HUES64 (cell line): ENCODE results near the gene ACBD3. TPM values are rescaled to one million over a fixed set of nuclear protein-coding genes. Genes with fewer than 3 reads are reported as not detected.

ENCODE experiments used
- H3K27ac ChIP-seq: 2 replicates; pipeline ENCODE4 v1.7.0; 2013; ENCODE audit warnings: low read depth, low read length, inconsistent platforms
- H3K27me3 ChIP-seq: 2 replicates; pipeline ENCODE4 v1.6.1; 2013; ENCODE audit warnings: mild to moderate bottlenecking, low read length; ENCODE audit not compliant: insufficient read depth
- H3K36me3 ChIP-seq: 2 replicates; pipeline ENCODE4 v1.6.1; 2013; ENCODE audit warnings: mild to moderate bottlenecking, low read length; ENCODE audit not compliant: insufficient read depth
- H3K4me1 ChIP-seq: 2 replicates; pipeline ENCODE4 v1.6.1; 2013; ENCODE audit warnings: mild to moderate bottlenecking, low read length, moderate library complexity; ENCODE audit not compliant: insufficient read depth
- H3K4me3 ChIP-seq: 2 replicates; pipeline ENCODE4 v1.5.1; 2013; ENCODE audit warnings: mild to moderate bottlenecking, low read length, moderate library complexity
- H3K9ac ChIP-seq: 2 replicates; pipeline ENCODE4 v1.6.1; 2013; ENCODE audit warnings: mild to moderate bottlenecking, low read depth, low read length
- H3K9me3 ChIP-seq: 2 replicates; pipeline ENCODE4 v1.6.1; 2013; ENCODE audit warnings: low read depth, low read length; ENCODE audit not compliant: insufficient read depth
- whole genome bisulfite sequencing: fragments of 150-250, 120-280 bp; methylation state at CpG from one replicate; pipeline ENCODE4 v1.1.7; 2013; ENCODE audit warnings: missing lambda C conversion rate; 5-methylcytosine and 5-hydroxymethylcytosine counted together
- polyA plus RNA-seq, 2 experiments: library from polyadenylated mRNA; stranded (reverse); fragments of 50-300 nt; gene quantifications; one replicate each; pipeline ENCODE4 v1.2.3, GENCODE V29; 2013

The ACBD3 gene
- polyA plus RNA-seq (2013, experiment 1 of 2) = 19.3 TPM
- polyA plus RNA-seq (2013, experiment 2 of 2) = 19.0 TPM

GRCh38 chr1:226186124-226187018 is at the start of gene ACBD3:
ACBD3 (minus strand) TSS chr1:226186741; CDS start chr1:226186675, 66 bp downstream.
- Histone ChIP-seq H3K36me3 (peaks cover 7% of the 10 kb centered on the region), H3K27ac (peak within 1 kb of the TSS; percentile 87), H3K4me1 (peaks cover 17% of the 10 kb centered on the region), H3K9me3 (no peaks in the 10 kb centered on the region), H3K27me3 (no peaks in the 10 kb centered on the region), H3K4me3 (peak within 1 kb of the TSS; percentile 99), H3K9ac (peak within 1 kb of the TSS; percentile 94)
- under 1% methylated on average over 75 of the region's 75 CpGs for WGBS

- no peak overlapping the region for H3K4me3 ChIP-seq
- no peak overlapping the region for H3K9ac ChIP-seq
- peaks cover 82% of the 10 kb centered on the region for H3K36me3 ChIP-seq
- WGBS = 93% methylated on average over 3 of the region's 3 CpGs
- H3K4me1 ChIP-seq = no peaks in the 10 kb centered on the region
- H3K27ac ChIP-seq = no peak overlapping the region
- H3K9me3 ChIP-seq = no peaks in the 10 kb centered on the region
- H3K27me3 ChIP-seq = no peaks in the 10 kb centered on the region
Observed at GRCh38 chr1:226233806-226234205, 47.3 kb upstream of the ACBD3 start.

- Histone ChIP-seq H3K9ac (no peak overlapping the region), H3K27ac (no peak overlapping the region), H3K9me3 (no peaks in the 10 kb centered on the region), H3K27me3 (no peaks in the 10 kb centered on the region), H3K36me3 (peaks cover 77% of the 10 kb centered on the region), H3K4me3 (no peak overlapping the region), H3K4me1 (no peaks in the 10 kb centered on the region)
- 95% methylated on average over 3 of the region's 6 CpGs for WGBS
Observed at GRCh38 chr1:226233293-226233692, 46.8 kb upstream of the ACBD3 start.

GRCh38 chr1:226226601-226227000 is 40.1 kb upstream of the ACBD3 start:
- Histone ChIP-seq H3K4me1 (no peaks in the 10 kb centered on the region), H3K36me3 (peaks cover 18% of the 10 kb centered on the region), H3K9me3 (no peaks in the 10 kb centered on the region), H3K4me3 (no peak overlapping the region), H3K27ac (no peak overlapping the region), H3K9ac (no peak overlapping the region), H3K27me3 (peaks cover 35% of the 10 kb centered on the region)
- WGBS = 90% methylated on average over 3 of the region's 3 CpGs

GRCh38 chr1:226223786-226224244 is 37.3 kb upstream of the ACBD3 start:
- no peaks in the 10 kb centered on the region for H3K36me3 ChIP-seq
- peaks cover 15% of the 10 kb centered on the region for H3K4me1 ChIP-seq
- peaks cover 35% of the 10 kb centered on the region for H3K27me3 ChIP-seq
- no peaks in the 10 kb centered on the region for H3K9me3 ChIP-seq
- 1% methylated on average over 55 of the region's 55 CpGs for WGBS
- no peak overlapping the region; the same call in 1 of the 2 replicates for H3K27ac ChIP-seq
- peak overlapping the region; percentile 72 for H3K4me3 ChIP-seq
- H3K9ac ChIP-seq = peak overlapping the region; percentile 70

GRCh38 chr1:226223157-226223785 is 36.7 kb upstream of the ACBD3 start, which contains the start of gene MIXL1:
MIXL1 (plus strand) TSS chr1:226223664; CDS start chr1:226223682, 18 bp downstream.
- WGBS = 1% methylated on average over 62 of the region's 62 CpGs
- Histone ChIP-seq H3K4me1 (peaks cover 15% of the 10 kb centered on the region), H3K4me3 (peak within 1 kb of the TSS; percentile 72), H3K36me3 (no peaks in the 10 kb centered on the region), H3K9me3 (no peaks in the 10 kb centered on the region), H3K27me3 (peaks cover 35% of the 10 kb centered on the region), H3K9ac (peak within 1 kb of the TSS; percentile 70), H3K27ac (no peak within 1 kb of the TSS; the same call in 1 of the 2 replicates)

- H3K36me3 ChIP-seq = no peaks in the 10 kb centered on the region
- no peak overlapping the region for H3K9ac ChIP-seq
- H3K9me3 ChIP-seq = no peaks in the 10 kb centered on the region
- H3K4me3 ChIP-seq = no peak overlapping the region; the same call in 1 of the 2 replicates
- H3K27ac ChIP-seq = no peak overlapping the region
- 80% methylated on average over 10 of the region's 10 CpGs for WGBS
- H3K27me3 ChIP-seq = peaks cover 35% of the 10 kb centered on the region
- H3K4me1 ChIP-seq = peaks cover 15% of the 10 kb centered on the region
Observed at GRCh38 chr1:226222686-226223085, 36.1 kb upstream of the ACBD3 start.

GRCh38 chr1:226220473-226221189 is 34.1 kb upstream of the ACBD3 start:
- H3K9me3 ChIP-seq = no peaks in the 10 kb centered on the region
- 22% methylated on average over 11 of the region's 11 CpGs for WGBS
- H3K36me3 ChIP-seq = no peaks in the 10 kb centered on the region
- H3K27me3 ChIP-seq = peaks cover 35% of the 10 kb centered on the region
- no peak overlapping the region for H3K27ac ChIP-seq
- peaks cover 23% of the 10 kb centered on the region for H3K4me1 ChIP-seq
- H3K9ac ChIP-seq = no peak overlapping the region
- no peak overlapping the region for H3K4me3 ChIP-seq

- peaks cover 3% of the 10 kb centered on the region; the same call in 1 of the 2 replicates for H3K27me3 ChIP-seq
- H3K27ac ChIP-seq = no peak overlapping the region
- no peaks in the 10 kb centered on the region for H3K36me3 ChIP-seq
- no peak overlapping the region for H3K4me3 ChIP-seq
- H3K9me3 ChIP-seq = no peaks in the 10 kb centered on the region
- 81% methylated on average over 9 of the region's 10 CpGs for WGBS
- H3K4me1 ChIP-seq = peaks cover 33% of the 10 kb centered on the region
- H3K9ac ChIP-seq = no peak overlapping the region
Observed at GRCh38 chr1:226217273-226217672, 30.7 kb upstream of the ACBD3 start.

- no peak overlapping the region for H3K9ac ChIP-seq
- WGBS = 58% methylated on average over 5 of the region's 5 CpGs
- no peaks in the 10 kb centered on the region for H3K27me3 ChIP-seq
- no peaks in the 10 kb centered on the region for H3K9me3 ChIP-seq
- no peaks in the 10 kb centered on the region for H3K36me3 ChIP-seq
- peaks cover 35% of the 10 kb centered on the region for H3K4me1 ChIP-seq
- H3K4me3 ChIP-seq = no peak overlapping the region
- H3K27ac ChIP-seq = no peak overlapping the region
Observed at GRCh38 chr1:226216056-226216455, 29.5 kb upstream of the ACBD3 start.
